IPS-20b (cell line): Measurements from ENCODE around the gene FAM107A.
"Not testable (repeated sequence)": the region's sequence is repeated elsewhere in the genome, so short reads cannot be mapped to it uniquely, and the experiment has no call there.

Source experiments
- H3K27ac ChIP-seq: one replicate; pipeline ENCODE4 v1.5.1; 2013; ENCODE audit warnings: low read length
- H3K27me3 ChIP-seq: 2 replicates; pipeline ENCODE4 v1.6.1; 2013; ENCODE audit warnings: mild to moderate bottlenecking, low read length, inconsistent platforms; ENCODE audit not compliant: insufficient read depth
- H3K36me3 ChIP-seq: 2 replicates; pipeline ENCODE4 v1.6.1; 2013; ENCODE audit warnings: low read depth, mild to moderate bottlenecking, inconsistent platforms, low read length, moderate library complexity; ENCODE audit not compliant: insufficient read depth
- H3K4me1 ChIP-seq: 2 replicates; pipeline ENCODE4 v1.6.1; 2013; ENCODE audit warnings: mild to moderate bottlenecking, control low read depth, inconsistent platforms, low read length, moderate library complexity; ENCODE audit not compliant: insufficient read depth
- H3K4me3 ChIP-seq: 2 replicates; pipeline ENCODE4 v1.5.1; 2013; ENCODE audit warnings: mild to moderate bottlenecking, low read length, inconsistent platforms
- H3K9ac ChIP-seq: 2 replicates; pipeline ENCODE4 v1.6.1; 2013; ENCODE audit warnings: low read depth, mild to moderate bottlenecking, inconsistent platforms, low read length, moderate library complexity
- H3K9me3 ChIP-seq: 2 replicates; pipeline ENCODE4 v1.6.1; 2013; ENCODE audit warnings: mild to moderate bottlenecking, low read depth, low read length, inconsistent platforms; ENCODE audit not compliant: insufficient read depth

Gene FAM107A

DNA sequence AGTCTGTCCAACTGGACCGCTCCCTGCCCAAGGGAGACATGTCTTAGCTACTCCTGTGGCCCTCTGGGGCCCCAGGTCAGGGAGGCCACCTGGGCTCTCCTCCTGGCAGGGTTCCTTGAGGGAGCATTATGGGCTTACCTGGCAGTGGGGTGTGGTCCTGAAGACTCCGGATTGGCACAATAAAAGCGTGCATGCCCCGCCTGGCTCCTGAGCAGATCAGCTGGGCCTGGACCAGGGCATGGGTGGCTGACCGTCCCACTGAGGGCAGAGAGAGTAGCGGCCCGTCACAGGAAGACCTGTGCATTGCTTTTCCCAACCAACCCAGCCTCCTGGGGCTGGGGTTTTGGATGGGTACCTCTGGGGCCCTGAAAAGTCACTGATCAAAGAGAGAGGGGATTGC is 45.6 kb downstream of the FAM107A start:
- H3K9ac ChIP-seq: no peak overlapping the region

DNA sequence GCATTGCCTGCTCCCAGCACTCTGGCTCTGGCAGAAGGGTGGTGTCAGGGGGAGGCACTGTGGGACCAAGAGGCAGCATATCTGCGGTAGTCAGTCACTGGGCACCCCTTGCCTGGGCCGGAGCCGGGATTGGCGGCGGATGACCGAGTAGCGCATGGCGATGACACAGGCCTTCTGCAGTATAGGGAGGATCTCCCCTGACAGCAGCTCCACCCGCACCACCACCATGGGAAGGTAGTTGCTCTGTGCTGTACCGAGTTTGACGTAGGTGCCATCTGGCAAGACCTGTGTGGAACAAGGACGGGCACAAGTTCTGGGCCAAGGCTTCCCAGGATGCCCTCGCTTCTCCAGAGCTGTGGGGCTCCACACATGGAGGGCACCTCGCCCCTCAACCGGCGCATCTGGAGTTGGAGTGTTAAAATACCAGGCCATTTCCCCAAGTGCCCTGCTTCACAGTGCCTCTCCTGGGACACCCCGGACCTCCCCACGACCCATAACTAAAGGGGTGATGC is 46.8 kb downstream of the FAM107A start:
- H3K9ac ChIP-seq: no peak overlapping the region
- no peak overlapping the region for H3K27ac ChIP-seq
- H3K4me1 ChIP-seq: 0 out of 2 replicates have a peak, but pooled peaks cover 7% of the 10 kb centered on the region
- no peak overlapping the region for H3K4me3 ChIP-seq
- H3K9me3 ChIP-seq: no peaks in the 10 kb centered on the region
- H3K36me3 ChIP-seq: no peaks in the 10 kb centered on the region
- no peaks in the 10 kb centered on the region for H3K27me3 ChIP-seq

More for the DNA sequence above, 45.6 kb downstream of the FAM107A start:
- H3K4me3 ChIP-seq: no peak overlapping the region
- H3K4me1 ChIP-seq: 0 out of 2 replicates have a peak, but pooled peaks cover under 1% of the 10 kb centered on the region
- H3K27me3 ChIP-seq: no peaks in the 10 kb centered on the region
- no peaks in the 10 kb centered on the region for H3K36me3 ChIP-seq
- no peak overlapping the region for H3K27ac ChIP-seq
- no peaks in the 10 kb centered on the region for H3K9me3 ChIP-seq

DNA sequence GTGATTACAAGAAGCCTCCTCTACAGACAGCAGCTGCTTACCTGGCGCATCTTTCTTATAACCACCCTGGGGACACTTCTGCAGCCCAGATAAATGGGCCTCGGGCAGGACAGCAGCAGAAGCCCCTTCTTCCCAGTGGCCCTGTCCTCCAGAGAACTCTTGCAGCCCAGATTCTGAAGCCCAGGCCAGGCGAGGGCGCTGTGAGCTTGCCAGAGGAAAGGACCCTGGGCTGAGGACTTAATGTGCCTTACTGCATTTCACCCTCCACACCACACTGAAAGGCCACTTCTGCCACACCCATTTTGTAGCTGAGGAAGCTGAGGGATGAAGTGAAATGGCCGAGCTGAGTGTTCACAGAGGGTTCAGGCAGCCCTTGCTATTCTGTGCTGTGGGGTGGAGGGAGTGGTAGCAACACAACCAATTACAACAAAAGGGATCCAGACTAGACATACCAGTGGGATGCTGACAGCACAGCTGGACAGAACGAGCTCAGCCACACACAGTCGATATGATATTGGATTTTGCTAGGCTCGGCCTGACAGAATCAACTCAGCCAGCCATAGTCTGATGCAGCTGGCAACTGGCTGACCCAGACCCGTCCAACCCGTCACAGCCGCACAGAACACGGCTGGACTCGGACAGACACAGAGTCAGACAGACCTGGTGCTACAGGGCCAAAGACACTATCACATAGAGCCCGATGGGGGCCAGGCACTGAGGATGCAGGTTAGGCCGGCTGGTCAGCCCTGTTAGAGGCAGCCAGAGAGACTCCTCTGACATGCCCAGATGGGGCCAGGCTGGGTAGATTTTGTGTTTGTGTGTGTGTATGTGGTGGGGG is 47.5 kb downstream of the FAM107A start:
- Histone ChIP-seq H3K36me3 (no peaks in the 10 kb centered on the region), H3K9ac (no peak overlapping the region), H3K27me3 (no peaks in the 10 kb centered on the region), H3K9me3 (no peaks in the 10 kb centered on the region), H3K27ac (no peak overlapping the region), H3K4me3 (no peak overlapping the region), H3K4me1 (0 out of 2 replicates have a peak, but pooled peaks cover 7% of the 10 kb centered on the region)

DNA sequence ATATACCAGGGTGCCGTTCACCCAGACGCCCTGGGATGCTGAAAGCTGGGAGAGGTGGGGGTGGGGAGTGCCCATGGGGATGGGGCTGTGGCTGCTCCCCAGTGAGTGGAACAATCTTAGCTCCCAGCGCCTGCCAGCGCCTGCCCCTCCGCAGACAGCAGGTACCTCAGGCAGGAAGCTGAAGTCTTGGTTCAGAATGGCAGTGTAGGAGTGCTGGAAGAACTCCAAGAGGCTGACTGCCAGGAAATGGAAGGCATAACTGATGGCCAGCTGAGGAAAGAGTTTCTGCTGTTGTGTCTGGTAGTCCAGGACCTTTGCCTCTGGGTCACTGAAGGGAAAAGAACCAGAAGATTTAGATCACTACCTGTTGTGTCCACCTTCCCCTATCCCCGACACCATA is 48.6 kb downstream of the FAM107A start:
- H3K9me3 ChIP-seq: no peaks in the 10 kb centered on the region
- H3K4me3 ChIP-seq: no peak overlapping the region
- no peaks in the 10 kb centered on the region for H3K27me3 ChIP-seq
- H3K9ac ChIP-seq: no peak overlapping the region
- no peak overlapping the region for H3K27ac ChIP-seq
- H3K4me1 ChIP-seq: peaks cover 13% of the 10 kb centered on the region; the same call in 1 of the 2 replicates
- H3K36me3 ChIP-seq: no peaks in the 10 kb centered on the region

DNA sequence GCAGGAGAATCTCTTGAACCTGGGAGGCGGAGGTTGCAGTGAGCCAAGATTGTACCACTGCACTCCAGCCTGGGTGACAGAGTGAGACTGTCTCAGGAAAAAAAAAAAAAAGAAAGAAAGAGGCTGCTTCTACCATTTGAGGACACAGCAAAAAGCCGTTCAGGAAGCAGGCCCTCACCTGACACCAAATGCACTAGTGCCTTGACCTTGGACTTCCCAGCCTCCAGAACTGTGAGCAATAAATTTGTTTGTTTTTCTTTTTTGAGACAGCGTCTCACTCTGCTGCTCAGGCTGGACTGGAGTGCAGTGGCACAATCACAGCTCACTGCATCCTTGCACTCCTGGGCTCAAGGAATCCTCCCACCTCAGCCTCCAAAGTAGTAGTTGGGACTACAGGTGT is 49.8 kb downstream of the FAM107A start:
- not testable (repeated sequence) for H3K4me3 ChIP-seq
- peaks cover 19% of the 10 kb centered on the region; the same call in 1 of the 2 replicates for H3K4me1 ChIP-seq

DNA sequence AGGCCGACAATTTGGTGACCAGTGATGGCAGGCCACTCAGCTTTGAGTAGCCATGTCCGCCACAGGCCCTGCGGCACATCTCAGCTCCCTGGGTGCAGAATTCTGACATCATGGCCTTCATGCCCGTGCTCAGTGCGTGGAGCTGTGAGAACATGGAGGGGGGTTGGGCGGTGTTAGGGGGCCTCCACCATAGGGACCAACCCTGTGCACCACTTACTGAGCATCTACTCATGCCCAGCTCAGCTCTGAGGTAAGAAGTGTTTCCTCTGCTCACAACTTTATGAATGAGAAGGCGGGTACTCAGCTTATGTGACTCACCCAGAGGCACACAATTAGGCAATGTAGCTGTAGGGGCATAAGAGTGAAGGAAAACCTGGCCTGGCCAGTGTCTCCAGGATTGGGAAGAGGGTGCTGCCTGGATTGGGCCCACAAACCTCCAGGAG is 50.7 kb downstream of the FAM107A start:
- Histone ChIP-seq H3K27me3 (no peaks in the 10 kb centered on the region), H3K4me1 (peaks cover 19% of the 10 kb centered on the region; the same call in 1 of the 2 replicates), H3K9me3 (no peaks in the 10 kb centered on the region), H3K36me3 (no peaks in the 10 kb centered on the region), H3K9ac (no peak overlapping the region), H3K27ac (no peak overlapping the region), H3K4me3 (no peak overlapping the region)

More for the DNA sequence above, 49.8 kb downstream of the FAM107A start:
- not testable (repeated sequence) for H3K27ac ChIP-seq, H3K9ac ChIP-seq, H3K27me3 ChIP-seq, H3K36me3 ChIP-seq, H3K9me3 ChIP-seq

DNA sequence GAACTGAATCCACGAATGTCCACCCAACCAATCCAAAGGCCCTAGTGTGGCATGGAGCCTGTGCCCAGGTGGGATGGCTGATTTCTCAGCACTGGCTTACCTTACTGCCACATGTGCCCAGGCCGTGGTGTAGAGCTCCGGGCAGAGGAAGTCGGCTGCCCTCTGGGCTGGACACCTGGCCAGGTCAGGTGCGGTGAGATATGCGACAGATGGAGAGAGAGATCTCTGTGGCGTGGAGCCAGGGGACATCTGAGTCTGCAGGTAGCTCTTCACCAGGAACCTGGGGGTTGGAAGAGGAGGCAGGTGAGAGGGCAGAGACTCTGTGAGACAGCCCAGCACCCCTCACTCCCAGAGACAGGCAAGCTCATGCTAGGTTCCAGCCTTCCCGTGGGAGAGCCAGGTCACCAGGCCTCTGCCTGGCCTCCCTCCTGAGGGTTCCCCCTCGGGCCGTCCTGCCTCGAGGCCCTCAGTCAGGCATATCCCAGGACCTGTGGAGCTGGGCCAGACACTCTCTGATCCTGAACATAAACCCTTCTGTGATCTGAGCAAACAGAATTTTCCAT is 52.8 kb downstream of the FAM107A start:
- no peaks in the 10 kb centered on the region for H3K9me3 ChIP-seq
- H3K4me1 ChIP-seq: peaks cover 22% of the 10 kb centered on the region; the same call in 1 of the 2 replicates
- H3K9ac ChIP-seq: no peak overlapping the region
- H3K4me3 ChIP-seq: no peak overlapping the region
- H3K27me3 ChIP-seq: no peaks in the 10 kb centered on the region
- no peaks in the 10 kb centered on the region for H3K36me3 ChIP-seq
- H3K27ac ChIP-seq: no peak overlapping the region

DNA sequence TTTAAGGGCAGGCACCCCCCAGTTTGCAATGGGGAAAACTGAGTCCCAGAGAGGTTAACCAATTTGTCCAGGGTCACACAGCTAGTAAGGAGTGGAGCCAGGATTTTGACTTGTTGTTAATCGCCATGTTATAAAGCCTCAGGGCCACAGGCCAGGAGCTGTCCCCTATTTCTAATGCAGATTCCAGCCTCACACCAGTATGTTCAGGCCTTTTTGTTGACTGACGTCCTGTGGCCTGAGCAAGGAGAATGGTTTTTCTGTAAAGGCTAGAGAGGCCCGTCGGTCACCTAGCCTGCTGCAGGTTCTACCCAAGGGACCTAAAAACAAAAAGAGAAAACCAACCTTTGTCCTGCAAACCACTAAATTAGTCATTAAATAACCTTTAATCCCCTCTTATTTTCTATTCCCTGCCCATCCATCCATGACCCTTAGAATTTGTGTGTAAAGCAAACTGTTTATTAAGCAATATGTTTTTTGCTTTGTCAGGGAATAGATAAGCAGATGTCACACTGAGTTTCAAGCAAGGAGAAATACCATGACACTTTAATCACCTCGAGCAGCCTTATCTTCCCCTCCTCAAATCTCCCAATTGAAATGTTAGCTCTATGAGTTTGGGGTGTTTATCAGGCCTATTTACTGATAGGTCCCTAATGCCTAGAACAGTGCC is 54.3 kb downstream of the FAM107A start:
- Histone ChIP-seq H3K4me3 (no peak overlapping the region), H3K9me3 (no peaks in the 10 kb centered on the region), H3K36me3 (no peaks in the 10 kb centered on the region), H3K4me1 (peaks cover 25% of the 10 kb centered on the region; the same call in 1 of the 2 replicates), H3K9ac (no peak overlapping the region), H3K27ac (no peak overlapping the region), H3K27me3 (no peaks in the 10 kb centered on the region)

DNA sequence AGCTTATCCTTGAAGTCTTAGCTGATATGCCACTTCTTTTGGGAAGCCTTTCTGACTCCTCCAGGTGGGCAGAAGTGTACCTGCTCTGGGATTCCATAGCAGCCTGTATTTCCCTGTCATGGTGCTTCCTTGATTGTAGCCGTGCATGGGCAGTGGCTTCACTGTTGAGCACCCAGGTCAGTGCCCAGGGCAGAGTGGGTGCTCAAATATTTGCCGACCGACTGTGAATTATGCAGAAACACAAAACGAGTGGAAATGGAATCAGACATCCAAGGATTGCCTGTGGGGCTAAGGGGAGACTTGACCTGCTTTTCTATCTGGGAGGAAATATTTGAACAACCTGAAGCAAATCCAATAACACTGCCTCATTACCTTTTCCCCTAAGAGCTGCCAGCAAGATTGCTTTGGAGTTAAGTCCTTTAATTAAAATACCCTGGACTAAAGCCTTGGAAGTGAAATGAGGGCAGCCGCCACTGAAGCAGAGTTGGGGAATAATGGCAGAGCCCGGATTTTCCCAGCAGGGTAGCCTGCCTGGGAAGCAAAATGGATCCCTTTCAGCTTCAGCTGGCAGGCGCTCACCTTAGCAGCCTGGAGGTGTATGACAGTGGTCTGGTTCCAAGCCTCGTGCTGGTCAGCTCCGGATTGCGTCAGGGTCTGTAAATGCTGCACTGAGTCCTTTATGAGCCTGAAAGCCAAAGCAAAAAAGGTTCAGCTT is 55.1 kb downstream of the FAM107A start:
- Histone ChIP-seq H3K4me1 (peaks cover 25% of the 10 kb centered on the region; the same call in 1 of the 2 replicates), H3K9ac (no peak overlapping the region), H3K27ac (no peak overlapping the region), H3K4me3 (no peak overlapping the region), H3K27me3 (no peaks in the 10 kb centered on the region), H3K36me3 (no peaks in the 10 kb centered on the region), H3K9me3 (no peaks in the 10 kb centered on the region)

DNA sequence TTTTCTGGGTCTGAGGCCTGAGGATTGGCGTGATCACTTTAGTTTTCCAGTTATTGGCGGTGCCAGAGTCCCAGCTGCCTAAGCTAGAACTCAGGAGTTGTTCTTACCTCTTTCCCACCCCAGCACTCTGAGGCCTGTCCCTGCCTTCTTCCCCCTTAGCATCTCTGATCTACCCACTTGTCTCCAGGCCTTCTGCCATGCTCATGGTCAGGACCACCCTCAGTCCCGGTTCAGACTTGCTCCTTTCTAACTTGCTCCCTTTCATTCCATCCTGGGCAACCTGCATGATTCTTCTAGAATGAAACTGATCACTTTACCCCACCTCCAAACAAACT is 55.9 kb downstream of the FAM107A start:
- H3K27me3 ChIP-seq: no peaks in the 10 kb centered on the region
- no peaks in the 10 kb centered on the region for H3K9me3 ChIP-seq
- H3K36me3 ChIP-seq: no peaks in the 10 kb centered on the region
- H3K4me3 ChIP-seq: no peak overlapping the region
- H3K27ac ChIP-seq: no peak overlapping the region
- no peak overlapping the region for H3K9ac ChIP-seq
- H3K4me1 ChIP-seq: peaks cover 22% of the 10 kb centered on the region; the same call in 1 of the 2 replicates
